ENCODE data around the gene NAT14.
A peak's percentile ranks its signal among the peaks of the same experiment; 100 is the strongest.

The NAT14 gene

GRCh38 chr19:55498246-55498840 lies 13.4 kb downstream of the NAT14 start:
- no peak for FAIRE-seq
- TF ChIP-seq, protein P1, sequence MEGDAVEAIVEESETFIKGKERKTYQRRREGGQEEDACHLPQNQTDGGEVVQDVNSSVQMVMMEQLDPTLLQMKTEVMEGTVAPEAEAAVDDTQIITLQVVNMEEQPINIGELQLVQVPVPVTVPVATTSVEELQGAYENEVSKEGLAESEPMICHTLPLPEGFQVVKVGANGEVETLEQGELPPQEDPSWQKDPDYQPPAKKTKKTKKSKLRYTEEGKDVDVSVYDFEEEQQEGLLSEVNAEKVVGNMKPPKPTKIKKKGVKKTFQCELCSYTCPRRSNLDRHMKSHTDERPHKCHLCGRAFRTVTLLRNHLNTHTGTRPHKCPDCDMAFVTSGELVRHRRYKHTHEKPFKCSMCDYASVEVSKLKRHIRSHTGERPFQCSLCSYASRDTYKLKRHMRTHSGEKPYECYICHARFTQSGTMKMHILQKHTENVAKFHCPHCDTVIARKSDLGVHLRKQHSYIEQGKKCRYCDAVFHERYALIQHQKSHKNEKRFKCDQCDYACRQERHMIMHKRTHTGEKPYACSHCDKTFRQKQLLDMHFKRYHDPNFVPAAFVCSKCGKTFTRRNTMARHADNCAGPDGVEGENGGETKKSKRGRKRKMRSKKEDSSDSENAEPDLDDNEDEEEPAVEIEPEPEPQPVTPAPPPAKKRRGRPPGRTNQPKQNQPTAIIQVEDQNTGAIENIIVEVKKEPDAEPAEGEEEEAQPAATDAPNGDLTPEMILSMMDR (IDR thresholded peaks at IDR 0.05; ENCODE audit: insufficient read depth, missing control alignments) = no peak
- no peak for DNase-seq (ENCODE audit: insufficient read length, low spot score)

DNA sequence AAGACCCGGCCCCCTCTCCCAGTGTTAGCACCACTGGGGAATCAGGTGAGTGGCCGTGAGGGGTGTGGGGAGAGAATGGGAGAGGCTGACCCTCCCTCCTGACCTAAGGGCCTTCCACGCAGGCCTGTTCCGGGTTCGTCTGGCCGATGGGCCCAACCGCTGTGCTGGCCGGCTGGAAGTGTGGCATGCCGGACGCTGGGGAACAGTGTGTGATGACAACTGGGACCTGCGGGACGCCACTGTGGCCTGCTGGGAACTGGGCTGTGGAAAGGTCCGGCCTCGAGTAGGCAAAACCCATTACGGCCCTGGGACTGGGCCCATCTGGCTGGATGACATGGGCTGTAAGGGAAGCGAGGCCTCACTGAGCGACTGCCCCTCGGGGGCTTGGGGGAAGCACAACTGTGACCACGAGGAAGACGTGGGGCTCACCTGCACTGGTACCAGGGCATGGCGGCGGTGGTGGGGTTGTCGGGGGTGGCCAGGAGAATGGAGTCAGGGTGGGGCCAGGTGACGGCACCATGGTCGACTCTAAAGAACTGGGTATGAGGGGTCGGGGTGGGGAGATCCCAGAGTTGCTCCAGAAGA lies 15.5 kb downstream of the NAT14 start:
- TF ChIP-seq, protein P1 (IDR thresholded peaks at IDR 0.05; ENCODE audit: insufficient read depth, missing control alignments) = no peak
- FAIRE-seq (no peak), DNase-seq (ENCODE audit: insufficient read length, low spot score) (no peak)

DNA sequence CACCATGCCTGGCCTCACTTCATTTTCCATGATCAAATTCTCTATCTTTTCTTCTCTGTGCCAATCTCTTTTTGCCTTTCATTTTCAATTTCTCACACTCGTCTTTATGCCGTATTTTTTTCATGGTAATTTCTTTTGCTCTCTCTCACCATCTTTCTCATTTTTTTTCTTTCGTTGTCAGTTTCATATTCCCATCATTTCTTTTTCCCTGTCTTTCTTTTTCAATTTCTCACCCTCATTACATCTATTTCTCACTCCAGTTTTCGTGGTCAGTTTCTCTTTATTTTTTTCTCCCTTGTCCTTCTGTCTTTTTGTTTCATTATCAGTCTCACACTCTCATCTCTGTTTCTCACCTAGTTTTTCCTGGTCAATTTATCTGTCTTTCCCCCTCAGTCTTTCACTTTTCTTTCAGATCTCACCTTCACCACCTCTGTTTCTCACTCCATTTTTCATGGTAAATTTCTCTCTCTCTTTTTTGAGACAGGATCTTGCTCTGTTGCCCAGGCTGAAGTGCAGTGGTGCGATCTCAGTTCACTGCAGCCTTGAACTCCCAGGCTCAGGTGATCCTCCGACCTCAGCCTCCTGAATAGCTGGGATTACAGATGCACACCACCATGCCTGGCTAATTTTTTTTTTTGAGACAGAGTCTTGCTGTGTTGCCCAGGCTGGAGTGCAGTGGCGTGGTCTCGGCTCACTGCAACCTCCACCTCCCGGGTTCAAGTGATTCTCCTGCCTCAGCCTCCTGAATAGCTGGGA lies 17.4 kb downstream of the NAT14 start:
- TF ChIP-seq, protein P1 (IDR thresholded peaks at IDR 0.05; ENCODE audit: insufficient read depth, missing control alignments) = no peak
- DNase-seq (ENCODE audit: insufficient read length, low spot score) = no peak
- no peak for FAIRE-seq

- no peak for DNase-seq (ENCODE audit: insufficient read length, low spot score)
- FAIRE-seq = no peak
- TF ChIP-seq, protein P1 (IDR thresholded peaks at IDR 0.05; ENCODE audit: insufficient read depth, missing control alignments) = no peak
Measured at GRCh38 chr19:55503157-55503501, 18.1 kb downstream of the NAT14 start.

- FAIRE-seq (no peak), DNase-seq (ENCODE audit: insufficient read length, low spot score) (peak; percentile 98)
- TF ChIP-seq, protein P1 (IDR thresholded peaks at IDR 0.05; ENCODE audit: insufficient read depth, missing control alignments) = peak; percentile 85
Measured at GRCh38 chr19:55503502-55504251, 18.7 kb downstream of the NAT14 start.

- FAIRE-seq = no peak
- TF ChIP-seq, protein P1 (IDR thresholded peaks at IDR 0.05; ENCODE audit: insufficient read depth, missing control alignments) = no peak
- DNase-seq (ENCODE audit: insufficient read length, low spot score) = no peak
Measured at GRCh38 chr19:55504252-55504603, 19.2 kb downstream of the NAT14 start.
